ENCODE data around the gene ARHGEF2.

ARHGEF2 gene

GRCh38 chr1:155966750-155967149 is 11.6 kb downstream of the ARHGEF2 start:
- Histone ChIP-seq H3K4me2 (ENCODE audit: low read depth, low read length, poor library complexity, severe bottlenecking) (no peak overlapping the region), H3F3A (ENCODE audit: insufficient read depth) (no peaks in the 10 kb centered on the region), H3K36me3 (ENCODE audit: low read length) (0 out of 2 replicates have a peak, but pooled peaks cover 6% of the 10 kb centered on the region), H4K20me1 (ENCODE audit: low read depth, low read length) (no peaks in the 10 kb centered on the region), H3K79me2 (ENCODE audit: insufficient read depth, low read length) (peaks cover 36% of the 10 kb centered on the region), H3K4me3 (ENCODE audit: insufficient read depth, low read length, poor library complexity, severe bottlenecking) (no peak overlapping the region), H3K9me2 (replicated peaks; ENCODE audit: insufficient read depth, low read length) (no peaks in the 10 kb centered on the region), H3K9me3 (ENCODE audit: insufficient read depth, low read length) (no peaks in the 10 kb centered on the region), H3K9ac (ENCODE audit: low read length) (no peak overlapping the region), H3K27me3 (ENCODE audit: low read length) (no peaks in the 10 kb centered on the region), H2AFZ (ENCODE audit: low read depth, low read length, severe bottlenecking) (no peak overlapping the region), H3K27ac (ENCODE audit: low read depth, low read length) (no peak overlapping the region)
- no peak for TF ChIP-seq EZH2phosphoT487 (conservative IDR thresholded peaks at IDR 0.05; ENCODE audit: low read length)
- TF ChIP-seq, protein P1, sequence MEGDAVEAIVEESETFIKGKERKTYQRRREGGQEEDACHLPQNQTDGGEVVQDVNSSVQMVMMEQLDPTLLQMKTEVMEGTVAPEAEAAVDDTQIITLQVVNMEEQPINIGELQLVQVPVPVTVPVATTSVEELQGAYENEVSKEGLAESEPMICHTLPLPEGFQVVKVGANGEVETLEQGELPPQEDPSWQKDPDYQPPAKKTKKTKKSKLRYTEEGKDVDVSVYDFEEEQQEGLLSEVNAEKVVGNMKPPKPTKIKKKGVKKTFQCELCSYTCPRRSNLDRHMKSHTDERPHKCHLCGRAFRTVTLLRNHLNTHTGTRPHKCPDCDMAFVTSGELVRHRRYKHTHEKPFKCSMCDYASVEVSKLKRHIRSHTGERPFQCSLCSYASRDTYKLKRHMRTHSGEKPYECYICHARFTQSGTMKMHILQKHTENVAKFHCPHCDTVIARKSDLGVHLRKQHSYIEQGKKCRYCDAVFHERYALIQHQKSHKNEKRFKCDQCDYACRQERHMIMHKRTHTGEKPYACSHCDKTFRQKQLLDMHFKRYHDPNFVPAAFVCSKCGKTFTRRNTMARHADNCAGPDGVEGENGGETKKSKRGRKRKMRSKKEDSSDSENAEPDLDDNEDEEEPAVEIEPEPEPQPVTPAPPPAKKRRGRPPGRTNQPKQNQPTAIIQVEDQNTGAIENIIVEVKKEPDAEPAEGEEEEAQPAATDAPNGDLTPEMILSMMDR (IDR thresholded peaks at IDR 0.05; ENCODE audit: insufficient read depth, low read length, poor library complexity, severe bottlenecking) = no peak

DNA sequence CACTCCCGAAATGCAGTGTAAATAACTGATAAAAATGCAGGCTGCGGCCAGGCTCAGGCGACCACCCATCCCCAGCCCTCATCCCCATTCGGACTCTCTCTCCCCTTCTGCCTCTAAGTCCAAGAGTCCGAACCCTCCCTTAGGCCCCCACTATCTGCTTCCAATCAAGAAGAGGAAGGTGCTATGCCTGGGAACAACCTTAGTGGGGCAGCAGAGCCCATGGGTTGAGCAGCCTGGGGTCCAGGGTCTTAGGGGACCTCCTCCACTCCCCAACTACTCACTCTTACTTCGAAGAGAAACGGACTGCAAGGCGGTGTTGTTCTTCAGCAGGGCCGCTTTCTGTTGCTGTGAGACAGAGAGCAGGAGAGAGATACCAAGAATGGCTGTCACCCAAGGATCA is 12.2 kb downstream of the ARHGEF2 start:
- Histone ChIP-seq H3K27ac (ENCODE audit: low read depth, low read length) (no peak overlapping the region), H3K36me3 (ENCODE audit: low read length) (0 out of 2 replicates have a peak, but pooled peaks cover 6% of the 10 kb centered on the region), H3F3A (ENCODE audit: insufficient read depth) (no peaks in the 10 kb centered on the region), H3K79me2 (ENCODE audit: insufficient read depth, low read length) (peaks cover 30% of the 10 kb centered on the region), H3K9me2 (replicated peaks; ENCODE audit: insufficient read depth, low read length) (no peaks in the 10 kb centered on the region), H3K9ac (ENCODE audit: low read length) (no peak overlapping the region), H2AFZ (ENCODE audit: low read depth, low read length, severe bottlenecking) (no peak overlapping the region), H3K9me3 (ENCODE audit: insufficient read depth, low read length) (no peaks in the 10 kb centered on the region), H3K4me2 (ENCODE audit: low read depth, low read length, poor library complexity, severe bottlenecking) (no peak overlapping the region), H3K4me3 (ENCODE audit: insufficient read depth, low read length, poor library complexity, severe bottlenecking) (no peak overlapping the region), H3K27me3 (ENCODE audit: low read length) (no peaks in the 10 kb centered on the region), H4K20me1 (ENCODE audit: low read depth, low read length) (no peaks in the 10 kb centered on the region)
- TF ChIP-seq, protein P1 (IDR thresholded peaks at IDR 0.05; ENCODE audit: insufficient read depth, low read length, poor library complexity, severe bottlenecking) = no peak
- TF ChIP-seq EZH2phosphoT487 (conservative IDR thresholded peaks at IDR 0.05; ENCODE audit: low read length) = no peak

DNA sequence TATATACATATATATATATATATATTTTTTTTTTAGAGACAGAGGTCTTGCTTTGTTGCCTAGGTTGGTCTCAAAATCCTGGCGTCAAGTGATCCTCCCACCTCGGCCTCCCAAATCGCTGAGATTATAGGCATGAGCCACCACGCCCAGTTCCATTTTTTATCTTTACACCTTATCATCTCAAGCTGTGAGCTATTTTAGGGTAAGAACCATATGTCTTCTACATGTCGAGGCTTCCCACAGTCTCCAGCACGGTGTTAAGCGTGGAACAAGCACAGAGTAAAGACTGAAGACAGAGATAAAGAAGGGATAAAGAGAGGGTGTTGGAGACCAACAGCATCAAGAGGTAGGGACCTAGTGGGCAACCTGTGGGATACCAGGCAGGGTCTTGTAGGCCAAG is 14.2 kb downstream of the ARHGEF2 start:
- no peaks in the 10 kb centered on the region for H3K27me3 ChIP-seq (ENCODE audit: low read length)
- H2AFZ ChIP-seq (ENCODE audit: low read depth, low read length, severe bottlenecking) = no peak overlapping the region
- TF ChIP-seq, protein P1 (IDR thresholded peaks at IDR 0.05; ENCODE audit: insufficient read depth, low read length, poor library complexity, severe bottlenecking) = no peak
- no peak for TF ChIP-seq EZH2phosphoT487 (conservative IDR thresholded peaks at IDR 0.05; ENCODE audit: low read length)
- H3K79me2 ChIP-seq (ENCODE audit: insufficient read depth, low read length) = peaks cover 10% of the 10 kb centered on the region
- H3K9me3 ChIP-seq (ENCODE audit: insufficient read depth, low read length) = no peaks in the 10 kb centered on the region
- no peak overlapping the region for H3K4me2 ChIP-seq (ENCODE audit: low read depth, low read length, poor library complexity, severe bottlenecking)
- H3K9ac ChIP-seq (ENCODE audit: low read length) = no peak overlapping the region
- no peaks in the 10 kb centered on the region for H4K20me1 ChIP-seq (ENCODE audit: low read depth, low read length)
- no peak overlapping the region for H3K27ac ChIP-seq (ENCODE audit: low read depth, low read length)
- H3K9me2 ChIP-seq (replicated peaks; ENCODE audit: insufficient read depth, low read length) = no peaks in the 10 kb centered on the region
- peaks cover 12% of the 10 kb centered on the region; the same call in 1 of the 2 replicates for H3F3A ChIP-seq (ENCODE audit: insufficient read depth)
- no peak overlapping the region for H3K4me3 ChIP-seq (ENCODE audit: insufficient read depth, low read length, poor library complexity, severe bottlenecking)
- 0 out of 2 replicates have a peak, but pooled peaks cover 11% of the 10 kb centered on the region for H3K36me3 ChIP-seq (ENCODE audit: low read length)

Measured in SU-DHL-6 (cell line).